ENCODE results near the gene GRB10.

The GRB10 gene

GRCh38 chr7:50685135-50686065 is 97.3 kb downstream of the GRB10 start:
- DNase-seq: no peak

GRCh38 chr7:50684713-50685075 is 98.0 kb downstream of the GRB10 start:
- no peak for DNase-seq

- DNase-seq: no peak
Measured at GRCh38 chr7:50684011-50684712, 98.5 kb downstream of the GRB10 start.

DNA sequence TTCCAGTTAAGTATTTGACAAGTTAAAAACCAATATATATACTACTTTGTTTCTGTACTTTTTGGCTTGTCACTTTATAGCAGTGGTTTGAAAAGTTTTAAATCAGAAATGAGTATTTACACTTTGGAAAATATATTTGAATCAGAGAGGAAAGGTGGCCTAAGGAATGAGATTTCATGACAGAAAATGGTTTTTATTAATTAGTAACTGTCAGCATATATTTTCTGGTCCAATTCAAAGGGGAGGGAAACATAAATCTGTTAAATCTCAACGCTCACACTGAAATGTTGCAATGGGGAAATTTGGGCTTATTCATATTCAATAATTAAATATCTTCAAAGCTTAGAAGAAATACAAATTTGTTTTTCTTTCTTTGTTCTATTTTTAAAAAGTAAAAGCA is 100.1 kb downstream of the GRB10 start:
- no peak for DNase-seq

DNA sequence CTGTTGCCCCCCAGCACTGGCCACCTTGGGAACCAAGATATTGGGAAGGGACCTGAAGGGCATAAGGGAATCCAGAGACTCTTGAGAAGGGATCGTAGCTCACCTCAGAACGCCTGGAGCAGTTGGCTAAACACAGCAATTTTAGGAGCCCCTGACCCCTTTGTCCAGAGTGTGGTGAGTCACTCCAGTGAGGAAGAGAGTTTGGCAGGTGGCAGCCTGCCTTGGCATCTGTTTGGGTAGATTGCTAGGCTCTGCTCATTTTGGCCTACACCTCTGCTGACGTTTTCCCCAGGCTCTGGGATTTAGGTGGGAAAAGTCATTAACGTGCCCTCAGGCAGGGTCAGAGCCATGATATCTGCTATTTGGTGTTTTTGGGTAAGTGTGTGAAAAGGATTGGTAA is 100.6 kb downstream of the GRB10 start:
- DNase-seq: no peak

DNA sequence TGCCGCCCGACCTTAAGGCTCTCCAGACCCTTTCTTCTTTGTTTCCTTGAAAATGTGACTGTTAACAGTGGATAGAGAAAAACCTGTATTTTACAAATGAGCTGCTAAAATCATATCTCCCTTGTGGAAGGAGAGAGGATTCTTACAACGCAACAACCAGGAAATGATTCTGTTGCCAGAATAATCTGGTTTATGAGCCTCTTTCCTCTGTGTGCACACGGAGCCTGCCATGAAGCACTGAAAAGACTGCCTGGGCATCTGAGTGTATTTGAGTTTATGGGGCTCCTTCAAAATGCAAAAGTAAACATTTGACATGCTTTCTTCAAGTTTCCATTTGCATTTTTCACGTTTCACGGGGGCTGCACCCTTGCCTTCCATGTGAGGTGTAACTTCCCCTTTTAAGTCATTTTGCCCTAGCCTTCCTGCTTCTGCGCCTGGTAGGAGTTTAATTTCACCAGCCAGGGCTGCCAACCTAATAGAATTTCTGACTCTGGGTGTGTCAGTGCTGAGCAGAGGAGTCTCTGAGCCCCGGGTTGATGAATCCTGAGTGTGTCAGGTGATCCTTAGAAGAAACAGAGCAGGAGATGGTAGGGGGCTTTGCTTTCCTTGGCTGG is 101.2 kb downstream of the GRB10 start:
- no peak for DNase-seq

- no peak for DNase-seq
Measured at GRCh38 chr7:50679218-50680007, 103.3 kb downstream of the GRB10 start.

- no peak for DNase-seq
Measured at GRCh38 chr7:50678586-50678985, 104.1 kb downstream of the GRB10 start.

DNA sequence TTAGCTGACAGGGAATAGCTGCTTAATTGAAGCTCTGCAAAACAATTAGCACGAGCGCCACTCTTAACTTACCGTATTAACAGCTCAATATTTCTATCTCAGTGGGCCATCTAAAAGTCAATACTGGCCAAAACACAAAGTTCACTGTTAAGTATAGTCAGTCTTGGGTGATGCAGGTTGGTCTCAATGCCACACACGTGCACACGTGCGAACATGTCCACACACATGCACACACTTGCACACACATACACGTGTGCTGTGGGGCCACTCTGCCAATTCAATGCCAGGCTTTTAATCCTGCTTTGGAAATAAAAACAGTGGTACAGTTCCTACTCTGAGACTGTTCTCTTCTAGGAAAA is 105.1 kb downstream of the GRB10 start:
- no peak for DNase-seq

GRCh38 chr7:50676740-50677637 is 105.7 kb downstream of the GRB10 start:
- no peak for DNase-seq

DNA sequence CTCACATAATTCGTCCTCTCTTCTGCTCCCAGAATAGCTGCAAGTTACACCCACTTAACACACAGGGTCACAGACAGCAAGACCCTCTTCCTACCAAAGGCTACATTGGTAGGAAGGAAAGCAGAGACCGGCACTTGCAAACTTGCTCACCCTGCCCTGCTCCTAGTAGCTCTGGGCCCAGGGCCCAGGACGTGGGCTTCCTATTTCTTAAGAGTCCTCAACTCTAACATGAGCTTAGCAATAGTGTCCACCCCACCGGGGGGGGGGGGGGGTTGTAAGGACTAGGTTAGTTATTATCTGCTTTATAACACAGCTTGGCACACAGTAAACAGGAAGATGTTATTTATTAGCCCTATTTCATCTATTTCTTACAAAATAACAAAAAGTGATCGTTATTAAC is 106.6 kb downstream of the GRB10 start:
- DNase-seq: no peak

- no peak for DNase-seq
Measured at GRCh38 chr7:50674896-50675835, 107.5 kb downstream of the GRB10 start.

DNA sequence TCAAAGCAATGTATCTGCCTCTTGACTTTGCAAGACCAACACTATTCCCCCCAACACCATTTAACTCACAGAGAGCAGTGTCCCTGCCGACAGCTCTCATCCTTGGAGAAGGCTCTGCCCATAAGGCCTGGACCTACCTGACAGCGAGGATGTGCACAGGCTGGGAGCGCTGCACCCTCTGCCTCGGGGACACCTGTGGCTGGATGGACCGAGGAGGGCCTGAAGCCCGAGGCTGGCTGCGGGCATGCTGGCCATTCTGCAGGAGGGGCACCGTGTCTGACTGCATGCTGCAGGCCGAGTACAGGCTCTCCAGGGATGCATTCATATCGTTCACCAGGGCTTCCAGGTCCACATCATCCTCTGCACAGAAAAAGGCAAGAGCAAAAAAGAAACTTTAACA is 108.4 kb downstream of the GRB10 start:
- DNase-seq: no peak

DNA sequence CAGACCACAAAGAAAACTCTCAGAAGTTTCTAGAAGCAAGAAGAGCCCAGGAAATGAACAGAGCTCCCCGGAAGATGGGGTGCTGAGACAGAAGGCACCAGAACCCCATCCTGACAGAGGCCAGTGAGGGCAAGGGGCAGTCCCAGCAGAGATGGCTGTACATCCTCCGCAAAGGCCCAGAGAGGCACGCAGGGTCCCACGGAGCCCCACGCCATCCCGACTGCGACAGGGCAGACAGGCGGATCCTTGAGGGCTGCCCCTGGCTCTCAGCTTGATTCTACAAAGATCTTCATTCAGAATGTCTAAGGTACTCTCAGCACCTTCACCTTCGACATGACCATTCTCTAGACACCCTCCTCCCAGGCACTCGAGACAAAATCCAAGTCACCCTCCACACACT is 109.6 kb downstream of the GRB10 start:
- DNase-seq: no peak

- no peak for DNase-seq
Measured at GRCh38 chr7:50672045-50672444, 110.7 kb downstream of the GRB10 start.

DNA sequence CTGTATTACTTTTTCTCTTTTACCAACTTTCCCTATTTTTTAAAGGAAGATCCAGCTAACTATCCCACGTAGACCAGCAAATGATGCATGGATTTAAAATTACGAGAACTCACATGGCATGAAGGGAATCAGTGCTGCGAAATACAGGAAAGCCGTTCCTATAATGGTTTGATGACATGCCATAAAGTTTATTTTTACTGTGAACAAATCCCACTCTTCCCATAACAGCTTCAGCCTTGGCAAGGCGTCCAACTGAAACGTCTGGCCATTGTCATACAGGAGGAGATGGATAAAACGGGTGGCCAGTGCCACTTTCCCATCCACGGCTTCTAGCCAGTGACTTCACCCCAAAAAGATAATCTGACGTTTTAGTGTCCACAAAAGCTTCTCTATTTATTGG is 111.3 kb downstream of the GRB10 start:
- DNase-seq: no peak

- no peak for DNase-seq
Measured at GRCh38 chr7:50669890-50670289, 112.8 kb downstream of the GRB10 start.

DNA sequence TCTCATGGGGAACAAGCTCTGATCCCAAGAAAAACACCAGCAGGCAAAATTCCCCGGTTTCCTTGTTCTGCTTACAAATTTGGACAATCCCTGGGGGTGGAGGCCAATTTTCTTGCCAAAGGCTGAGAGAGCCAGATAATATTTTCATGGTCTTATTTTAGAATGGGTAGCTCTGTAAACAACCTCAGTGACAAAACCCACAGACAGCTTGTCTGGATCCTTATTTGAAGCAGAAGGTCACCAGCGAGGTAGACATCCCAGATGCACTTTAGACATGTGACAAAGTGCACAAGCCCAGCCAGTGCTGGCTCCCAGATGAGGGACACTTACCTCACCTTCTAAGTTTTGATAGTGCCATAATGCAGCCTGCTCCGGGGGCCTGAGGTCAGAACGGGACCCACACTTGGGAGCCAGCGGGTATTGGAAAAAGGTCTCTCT is 114.9 kb downstream of the GRB10 start:
- DNase-seq: no peak

DNA sequence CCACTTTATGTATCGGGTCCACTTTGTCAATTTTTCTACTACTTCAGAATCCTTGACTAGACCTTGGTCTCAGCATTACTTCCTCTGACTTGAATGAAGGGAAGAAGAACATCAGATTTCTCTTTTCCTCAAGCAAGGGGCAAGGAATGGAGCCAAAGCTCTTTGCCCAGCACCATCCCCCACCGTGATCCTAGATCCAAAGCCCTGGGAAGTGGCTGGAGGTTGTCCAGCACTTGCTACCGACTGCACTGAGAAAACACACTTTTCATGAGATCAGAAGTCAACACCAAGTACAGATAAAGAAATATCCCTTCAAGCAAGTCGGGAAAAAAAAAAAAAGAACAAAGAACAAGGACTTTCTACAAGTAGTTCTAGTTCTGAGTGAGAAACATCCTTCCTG is 115.4 kb downstream of the GRB10 start:
- DNase-seq: no peak

GRCh38 chr7:50666124-50666496 is 116.6 kb downstream of the GRB10 start:
- DNase-seq: no peak

All from NCI-H1436 treated with DMSO at 0.1 percent for 48 hours (cell line).